Naive thymus-derived CD8-positive, alpha-beta T cell (primary cell): ENCODE measurements around the gene NOBOX. TPM values are rescaled to one million over a fixed set of nuclear protein-coding genes. Genes with fewer than 3 reads are reported as not detected.
A peak's percentile ranks its signal among the peaks of the same experiment; 100 is the strongest.
"Not testable (repeated sequence)": the region's sequence is repeated elsewhere in the genome, so short reads cannot be mapped to it uniquely, and the experiment has no call there.

ENCODE experiments used
- ATAC-seq, 2 donors: fragments of 150-1000 bp; cut with Tn5 transposase in 1 of 2; sonication (Bioruptor Pico), chemical (Tn5 transposase) in 1 of 2; 1 replicate in 1 of 2; 2 replicates in 1 of 2; pipeline ENCODE4 v1.10.0; 2021; ENCODE audit warnings: mild to moderate bottlenecking in 2 of 2, moderate library complexity in 2 of 2
- POLR2A ChIA-PET: fragments of 350-600 bp; sonication (Branson Sonifier 250); formaldehyde crosslinking; loops from one replicate; lab custom pipeline; 2021; ENCODE audit warnings: antibody characterized with exemption; lab: Charles Lee
- DNase-seq, 10 donors: peaks; one replicate each; pipeline versions ENCODE4 v3.0.0 to v3.0.0-alpha.2; 2020 to 2022
- H3K27ac Mint-ChIP-seq, 10 donors: one replicate each; pipeline ENCODE4 v1.8.0; 2020 to 2022; ENCODE audit warnings: mild to moderate bottlenecking in 10 of 10, mixed read lengths in 10 of 10, moderate library complexity in 4 of 10, inconsistent platforms in 1 of 10
- H3K27me3 Mint-ChIP-seq, 5 donors: one replicate each; pipeline ENCODE4 v1.8.0; 2021 to 2022; ENCODE audit warnings: mixed read lengths in 5 of 5
- H3K36me3 Mint-ChIP-seq, 3 donors: one replicate each; pipeline ENCODE4 v1.8.0; 2020 to 2022; ENCODE audit warnings: mixed read lengths in 3 of 3, mild to moderate bottlenecking in 2 of 3, inconsistent platforms in 1 of 3
- H3K4me1 Mint-ChIP-seq, 4 donors: one replicate each; pipeline ENCODE4 v1.8.0; 2021 to 2022; ENCODE audit warnings: mixed read lengths in 4 of 4
- H3K4me3 Mint-ChIP-seq, 10 donors: one replicate each; pipeline ENCODE4 v1.8.0; 2020 to 2022; ENCODE audit warnings: mild to moderate bottlenecking in 10 of 10, mixed read lengths in 10 of 10, moderate library complexity in 6 of 10, inconsistent platforms in 1 of 10
- H3K9me3 Mint-ChIP-seq, 9 donors: one replicate each; pipeline ENCODE4 v1.8.0; 2020 to 2022; ENCODE audit warnings: mixed read lengths in 9 of 9, mild to moderate bottlenecking in 3 of 9, inconsistent platforms in 1 of 9, moderate library complexity in 1 of 9
- polyA plus RNA-seq, 3 donors: library from polyadenylated mRNA; unstranded; fragments of 300-500 nt; fragmentation: Illumina TruSeq; gene quantifications; one replicate each; pipeline ENCODE4 v1.2.3, GENCODE V29; 2021
- total RNA-seq, 8 experiments: library from RNA in 2 of 8; stranded (reverse) in 2 of 8; gene quantifications; one replicate each; pipeline ENCODE4 v1.2.3 and lab custom pipeline; 2021 to 2026

Gene NOBOX
- total and polyA plus RNA-seq, 5 experiments from 2014 or later = not detected

GRCh38 chr7:144386741-144387140, 16.8 kb downstream of the NOBOX start:
- POLR2A ChIA-PET = no interaction called here
- ATAC-seq (no peak), DNase-seq (no peak)

GRCh38 chr7:144384555-144385245, 18.8 kb downstream of the NOBOX start:
- H3K27me3 Mint-ChIP-seq = no peaks in the 10 kb centered on the region
- H3K9me3 Mint-ChIP-seq = no peaks in the 10 kb centered on the region
- H3K27ac Mint-ChIP-seq = peak overlapping the region in 4 of 10 donors; percentile 47 to 86 (median 62)
- H3K4me3 Mint-ChIP-seq = no peak overlapping the region
- no peak for ATAC-seq
- peaks cover 0 to 6% (median under 1%) of the 10 kb centered on the region in 4 donors for H3K4me1 Mint-ChIP-seq
- H3K36me3 Mint-ChIP-seq = peaks cover 0 to 2% (median under 1%) of the 10 kb centered on the region in 3 donors
- POLR2A ChIA-PET = no interaction called here
- DNase-seq = no peak

More at GRCh38 chr7:144386741-144387140, 16.8 kb downstream of the NOBOX start:
- peak overlapping the region in 1 of 10 donors; percentile 13 for H3K27ac Mint-ChIP-seq
- H3K4me1 Mint-ChIP-seq = peaks cover 2 to 7% (median 3%) of the 10 kb centered on the region in 4 donors
- H3K36me3 Mint-ChIP-seq = no peaks in the 10 kb centered on the region
- H3K27me3 Mint-ChIP-seq = no peaks in the 10 kb centered on the region
- H3K4me3 Mint-ChIP-seq = no peak overlapping the region
- H3K9me3 Mint-ChIP-seq = no peaks in the 10 kb centered on the region

GRCh38 chr7:144384071-144384470, 19.4 kb downstream of the NOBOX start:
- H3K4me1 Mint-ChIP-seq = peaks cover 0 to 6% (median under 1%) of the 10 kb centered on the region in 4 donors
- H3K27me3 Mint-ChIP-seq = no peaks in the 10 kb centered on the region
- peaks cover 0 to 5% (median 2%) of the 10 kb centered on the region in 3 donors for H3K36me3 Mint-ChIP-seq
- DNase-seq (no peak), ATAC-seq (no peak)
- POLR2A ChIA-PET = no interaction called here
- H3K27ac Mint-ChIP-seq = peak overlapping the region in 2 of 10 donors; percentile 67 to 86
- no peak overlapping the region for H3K4me3 Mint-ChIP-seq
- H3K9me3 Mint-ChIP-seq = no peaks in the 10 kb centered on the region

GRCh38 chr7:144379776-144380384, 23.6 kb downstream of the NOBOX start:
- Mint-ChIP-seq H3K27ac (peak overlapping the region in 1 of 10 donors; percentile 28), H3K4me3 (no peak overlapping the region), H3K4me1 (peaks cover 0 to 6% (median 0%) of the 10 kb centered on the region in 4 donors), H3K36me3 (peaks cover 5 to 12% (median 11%) of the 10 kb centered on the region in 3 donors), H3K9me3 (no peaks in the 10 kb centered on the region), H3K27me3 (no peaks in the 10 kb centered on the region)
- ATAC-seq (no peak), DNase-seq (no peak)
- POLR2A ChIA-PET = no interaction called here

GRCh38 chr7:144378651-144379050, 24.8 kb downstream of the NOBOX start:
- no peak overlapping the region for H3K4me3 Mint-ChIP-seq
- no peaks in the 10 kb centered on the region for H3K4me1 Mint-ChIP-seq
- no peaks in the 10 kb centered on the region for H3K27me3 Mint-ChIP-seq
- DNase-seq (no peak), ATAC-seq (no peak)
- no peaks in the 10 kb centered on the region for H3K9me3 Mint-ChIP-seq
- POLR2A ChIA-PET = no interaction called here
- H3K27ac Mint-ChIP-seq = peak overlapping the region in 2 of 10 donors; percentile 31 to 80
- peaks cover 5 to 12% (median 11%) of the 10 kb centered on the region in 3 donors for H3K36me3 Mint-ChIP-seq

- DNase-seq, H3K4me1 Mint-ChIP-seq, POLR2A ChIA-PET, H3K27ac Mint-ChIP-seq, H3K9me3 Mint-ChIP-seq, ATAC-seq, H3K27me3 Mint-ChIP-seq, H3K4me3 Mint-ChIP-seq, H3K36me3 Mint-ChIP-seq: not testable (repeated sequence)
Measured at GRCh38 chr7:144369221-144369620, 34.3 kb downstream of the NOBOX start.

GRCh38 chr7:144367250-144367649, 36.2 kb downstream of the NOBOX start:
- H3K27me3 Mint-ChIP-seq, ATAC-seq, H3K4me3 Mint-ChIP-seq, DNase-seq, H3K27ac Mint-ChIP-seq, H3K9me3 Mint-ChIP-seq, POLR2A ChIA-PET, H3K36me3 Mint-ChIP-seq, H3K4me1 Mint-ChIP-seq: not testable (repeated sequence)

GRCh38 chr7:144365523-144365922, 38.0 kb downstream of the NOBOX start:
- POLR2A ChIA-PET, H3K9me3 Mint-ChIP-seq, ATAC-seq, H3K4me1 Mint-ChIP-seq, H3K27ac Mint-ChIP-seq, H3K36me3 Mint-ChIP-seq, H3K4me3 Mint-ChIP-seq, DNase-seq, H3K27me3 Mint-ChIP-seq: not testable (repeated sequence)

- peak; percentile 18 to 39 for ATAC-seq
- POLR2A ChIA-PET, DNase-seq, H3K36me3 Mint-ChIP-seq, H3K4me1 Mint-ChIP-seq, H3K9me3 Mint-ChIP-seq, H3K27ac Mint-ChIP-seq, H3K27me3 Mint-ChIP-seq, H3K4me3 Mint-ChIP-seq: not testable (repeated sequence)
Measured at GRCh38 chr7:144362061-144362460, 41.4 kb downstream of the NOBOX start.

GRCh38 chr7:144356860-144357259, 46.6 kb downstream of the NOBOX start:
- peaks cover 5 to 16% (median 11%) of the 10 kb centered on the region in 4 donors for H3K4me1 Mint-ChIP-seq
- H3K27ac Mint-ChIP-seq, POLR2A ChIA-PET, H3K36me3 Mint-ChIP-seq, DNase-seq, H3K27me3 Mint-ChIP-seq, ATAC-seq, H3K4me3 Mint-ChIP-seq, H3K9me3 Mint-ChIP-seq: not testable (repeated sequence)

- DNase-seq, H3K9me3 Mint-ChIP-seq, H3K27ac Mint-ChIP-seq, H3K4me3 Mint-ChIP-seq, ATAC-seq, H3K36me3 Mint-ChIP-seq, POLR2A ChIA-PET, H3K27me3 Mint-ChIP-seq: not testable (repeated sequence)
- H3K4me1 Mint-ChIP-seq = peaks cover 5 to 19% (median 12%) of the 10 kb centered on the region in 4 donors
Measured at GRCh38 chr7:144356185-144356584, 47.3 kb downstream of the NOBOX start.

GRCh38 chr7:144355176-144355822, 48.2 kb downstream of the NOBOX start, which contains the start of gene ARHGEF5:
Gene ARHGEF5 (plus strand): TSS chr7:144355402. CDS start chr7:144362670, 7,268 bp downstream.
- Mint-ChIP-seq H3K4me3 (peak within 1 kb of the TSS; percentile 69 to 93 (median 82)), H3K27ac (peak within 1 kb of the TSS in 9 of 10 donors; percentile 73 to 92 (median 84)), H3K4me1 (peaks cover 5 to 21% (median 14%) of the 10 kb centered on the region in 4 donors)
- H3K27me3 Mint-ChIP-seq, POLR2A ChIA-PET, H3K9me3 Mint-ChIP-seq, DNase-seq, H3K36me3 Mint-ChIP-seq: not testable (repeated sequence)
- ATAC-seq = peak; percentile 77 to 81

- Mint-ChIP-seq H3K4me1 (peaks cover 5 to 17% (median 12%) of the 10 kb centered on the region in 4 donors), H3K4me3 (peak overlapping the region in 1 of 10 donors; percentile 2), H3K27ac (peak overlapping the region in 2 of 10 donors; percentile 47 to 85)
- H3K9me3 Mint-ChIP-seq, H3K27me3 Mint-ChIP-seq, H3K36me3 Mint-ChIP-seq, ATAC-seq, POLR2A ChIA-PET, DNase-seq: not testable (repeated sequence)
Measured at GRCh38 chr7:144351667-144352066, 51.8 kb downstream of the NOBOX start.
